NCI-H510A (cell line): Measurements from ENCODE around the gene FSD1L.
A peak's percentile ranks its signal among the peaks of the same experiment; 100 is the strongest.
"Not testable (repeated sequence)": the region's sequence is repeated elsewhere in the genome, so short reads cannot be mapped to it uniquely, and the experiment has no call there.

Experiments
- DNase-seq: peaks from one replicate; lab custom pipeline; 2025; lab: John Stamatoyannopoulos, UW

The FSD1L gene

DNA sequence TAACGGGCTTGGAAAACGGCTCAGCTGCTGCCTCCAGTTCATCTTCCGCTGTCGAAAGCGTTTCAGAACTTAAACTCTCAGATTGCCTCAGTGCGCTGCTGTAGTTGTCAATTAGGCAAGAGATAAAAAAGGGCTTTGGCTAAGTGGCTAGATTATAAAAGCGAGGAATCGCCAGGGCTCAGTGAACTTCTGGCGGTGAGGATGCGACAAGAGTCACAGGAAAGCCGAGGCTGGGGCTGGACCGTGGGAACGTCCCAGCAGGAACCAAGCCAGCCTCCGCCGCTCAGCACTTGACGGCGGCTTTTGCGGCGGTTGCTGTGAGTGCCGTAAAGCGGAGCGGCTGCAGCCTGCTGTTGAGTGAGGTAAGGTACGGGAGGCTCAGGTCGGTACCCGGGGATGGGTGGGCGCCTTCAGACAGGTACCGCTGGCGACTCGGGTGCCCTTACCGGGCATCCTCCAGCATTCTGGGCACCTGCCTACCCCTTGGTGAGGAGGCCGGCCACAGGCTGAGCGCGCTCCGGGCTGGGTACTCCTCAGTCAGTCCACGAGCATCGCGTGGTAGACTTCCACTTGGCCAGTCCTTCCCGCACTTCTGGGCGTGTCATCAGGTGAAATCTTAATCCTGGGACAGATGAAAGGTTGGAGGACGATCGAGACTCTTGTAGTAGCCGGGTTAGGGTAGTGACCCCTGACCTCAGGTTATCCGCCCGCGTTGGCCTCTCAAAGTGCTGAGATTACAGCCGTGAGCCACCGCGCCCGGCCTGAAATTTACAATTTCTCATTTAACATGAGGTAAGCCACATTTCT lies 110.2 kb downstream of the FSD1L start, which contains the start of gene FKTN:
Gene FKTN, plus strand, starts transcription at position 328 of the 807 bp plus-strand sequence. CDS start 16,902 bp downstream, outside the sequence.
- DNase-seq = peak; percentile 68

DNA sequence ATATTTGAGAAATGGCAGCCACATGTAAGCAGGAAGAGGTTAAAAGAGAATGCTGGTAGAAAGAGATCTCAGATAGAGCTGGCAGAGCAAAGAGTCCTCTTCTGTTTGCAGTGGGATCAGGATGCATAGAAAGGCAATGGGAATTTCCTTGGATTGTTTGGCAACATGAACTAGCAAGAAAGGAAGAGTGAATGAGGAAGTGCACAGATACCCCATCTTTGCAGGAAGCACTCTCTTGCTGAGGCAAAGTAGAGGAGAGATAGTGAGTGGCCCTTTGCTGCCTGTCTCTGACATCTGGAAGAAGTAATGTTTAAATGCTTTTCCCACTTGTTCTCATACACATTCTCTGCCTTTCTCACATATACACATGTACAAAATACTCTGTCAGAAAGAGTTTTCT lies 124.6 kb downstream of the FSD1L start:
- DNase-seq = no peak

DNA sequence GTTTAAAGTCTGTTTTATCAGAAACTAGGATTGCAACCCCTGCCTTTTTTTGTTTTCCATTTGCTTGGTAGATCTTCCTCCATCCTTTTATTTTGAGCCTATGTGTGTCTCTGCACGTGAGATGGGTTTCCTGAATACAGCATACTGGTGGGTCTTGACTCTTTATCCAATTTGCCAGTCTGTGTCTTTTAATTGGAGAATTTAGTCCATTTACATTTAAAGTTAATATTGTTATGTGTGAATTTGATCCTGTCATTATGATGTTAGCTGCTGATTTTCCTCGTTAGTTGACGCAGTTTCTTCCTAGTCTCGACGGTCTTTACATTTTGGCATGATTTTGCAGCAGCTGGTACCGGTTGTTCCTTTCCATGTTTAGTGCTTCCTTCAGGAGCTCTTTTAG lies 132.1 kb downstream of the FSD1L start:
- DNase-seq = not testable (repeated sequence)

DNA sequence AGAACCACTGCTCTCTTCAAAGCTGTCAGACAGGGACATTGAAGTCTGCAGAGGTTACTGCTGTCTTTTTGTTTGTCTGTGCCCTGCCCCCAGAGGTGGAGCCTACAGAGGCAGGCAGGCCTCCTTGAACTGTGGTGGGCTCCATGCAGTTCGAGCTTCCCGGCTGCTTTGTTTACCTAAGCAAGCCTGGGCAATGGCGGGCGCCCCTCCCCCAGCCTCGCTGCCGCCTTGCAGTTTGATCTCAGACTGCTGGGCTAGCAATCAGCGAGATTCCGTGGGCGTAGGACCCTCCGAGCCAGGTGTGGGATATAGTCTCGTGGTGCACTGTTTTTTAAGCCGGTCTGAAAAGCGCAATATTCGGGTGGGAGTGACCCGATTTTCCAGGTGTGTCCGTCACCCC lies 133.7 kb downstream of the FSD1L start:
- DNase-seq = not testable (repeated sequence)

DNA sequence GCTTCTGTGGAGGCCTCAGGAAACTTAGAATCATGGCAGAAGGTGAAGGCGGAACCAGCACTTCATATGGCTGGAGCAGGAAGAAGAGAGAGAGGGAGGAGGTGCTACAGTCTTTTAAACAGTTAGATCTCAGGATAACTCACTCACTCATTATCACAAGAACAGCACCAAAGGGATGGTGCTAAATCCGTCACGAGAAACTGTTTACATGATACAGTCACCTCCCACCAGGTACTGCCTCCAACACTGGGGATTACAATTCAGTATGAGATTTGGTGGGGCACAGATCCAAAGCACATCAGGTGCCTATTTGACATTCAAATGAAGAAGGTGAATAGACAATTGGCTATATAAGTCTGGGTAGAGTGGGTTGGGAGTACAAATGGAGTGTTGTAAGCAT lies 145.3 kb downstream of the FSD1L start:
- no peak for DNase-seq
